Gastrocnemius medialis (tissue), 4 donors: Measurements from ENCODE around the gene CCND1. TPM values are rescaled to one million over a fixed set of nuclear protein-coding genes. Genes with fewer than 3 reads are reported as not detected.
"Not testable (repeated sequence)": the region's sequence is repeated elsewhere in the genome, so short reads cannot be mapped to it uniquely, and the experiment has no call there.

Experiments
- ATAC-seq, 2 donors: fragments of 150-250 bp; one replicate each; pipeline ENCODE4 v1.9.1; 2016
- DNase-seq, 2 donors: peaks; one replicate each; pipeline ENCODE4 v3.0.0-alpha.2; 2019
- H3K27ac ChIP-seq, 4 donors: fragments of 200-600 bp; sonication (generic); 1 replicate in 1 of 4; 2 replicates in 3 of 4; pipeline ENCODE4 v1.5.1; 2016 to 2018; ENCODE audit warnings: mild to moderate bottlenecking in 2 of 4, moderate library complexity in 1 of 4
- H3K27me3 ChIP-seq, 3 donors: fragments of 200-600 bp; sonication (generic) in 2 of 3; 1 replicate in 1 of 3; 2 replicates in 2 of 3; pipeline versions ENCODE4 v1.5.1 to v1.6.0; 2016 to 2019; ENCODE audit warnings: mild to moderate bottlenecking in 1 of 3, moderate library complexity in 1 of 3
- H3K36me3 ChIP-seq, 2 donors: fragments of 200-600 bp; sonication (generic) in 1 of 2; one replicate each; pipeline ENCODE4 v1.5.1; 2017 to 2018
- H3K4me1 ChIP-seq, 2 donors: fragments of 200-600 bp; sonication (generic) in 1 of 2; one replicate each; pipeline ENCODE4 v1.5.1; 2016 to 2017; ENCODE audit warnings: mild to moderate bottlenecking in 2 of 2
- H3K4me3 ChIP-seq, 4 donors: fragments of 200-600 bp; sonication (generic) in 3 of 4; 1 replicate in 1 of 4; 2 replicates in 3 of 4; pipeline ENCODE4 v1.5.1; 2016 to 2019; ENCODE audit warnings: mild to moderate bottlenecking in 2 of 4
- H3K9me3 ChIP-seq, 3 donors: fragments of 200-600 bp; sonication (generic) in 2 of 3; 1 replicate in 1 of 3; 2 replicates in 2 of 3; pipeline ENCODE4 v1.5.1; 2016 to 2019
- CTCF ChIP-seq, 5 experiments: fragments of 450-650 bp in 3 of 5; fragments of 200-600 bp in 2 of 5; sonication (generic) in 2 of 5; IDR thresholded peaks in 4 of 5; conservative IDR thresholded peaks in 1 of 5; 1 replicate in 4 of 5; 2 replicates in 1 of 5; pipeline ENCODE4 v1.5.1; 2016 to 2019; ENCODE audit warnings: antibody characterized with exemption in 5 of 5, mild to moderate bottlenecking in 3 of 5, moderate library complexity in 3 of 5
- POLR2A ChIP-seq, 2 donors: fragments of 450-650 bp; IDR thresholded peaks; one replicate each; pipeline ENCODE4 v1.6.1; 2017; ENCODE audit warnings: antibody characterized with exemption in 2 of 2, mild to moderate bottlenecking in 2 of 2, moderate library complexity in 2 of 2
- in situ Hi-C, 4 donors: fragments of 200-750 bp; cut with MboI; loops; one replicate each; pipeline versions ENCODE4 v1.15.0 to v1.8.0; 2017; ENCODE audit warnings: low sequenced_read_pairs in 4 of 4
- intact Hi-C: fragments of 100-400 bp; cut with DNase I; formaldehyde crosslinking; loops from one replicate; pipeline ENCODE4 v1.15.1; 2023; ENCODE audit warnings: low total_unique reads
- total RNA-seq, 4 donors: library from RNA; depleted of rRNA; stranded (reverse); fragments of >200 nt; gene quantifications; one replicate each; pipeline versions ENCODE4 v1.1.0 to v1.2.3, GENCODE V29; 2016

Gene CCND1
- total RNA-seq, 4 donors from 2014 or later, result 1.3 to 4.6 (median 3.2) TPM

GRCh38 chr11:69620683-69621290 lies 20.2 kb upstream of the CCND1 start:
- intact Hi-C loops, result no loop called here
- H3K36me3 ChIP-seq, result no peaks in the 10 kb centered on the region
- ATAC-seq (no peak), DNase-seq (no peak)
- H3K4me1 ChIP-seq, result no peaks in the 10 kb centered on the region
- no peaks in the 10 kb centered on the region for H3K27me3 ChIP-seq
- H3K4me3 ChIP-seq, result no peak overlapping the region
- in situ Hi-C loops, result loop anchor here in 1 of 4 donors (25.0 kb wide), 1 partner anchor 508 kb away; no protein-coding TSS in a partner anchor
- no peaks in the 10 kb centered on the region for H3K9me3 ChIP-seq
- TF ChIP-seq POLR2A (IDR thresholded peaks at IDR 0.05) (no peak), CTCF (IDR thresholded peaks at IDR 0.05 in 4 of 5, conservative IDR thresholded peaks at IDR 0.05 in 1 of 5) (no peak)
- H3K27ac ChIP-seq, result no peak overlapping the region

GRCh38 chr11:69622097-69622681 lies 18.8 kb upstream of the CCND1 start:
- ATAC-seq, H3K4me1 ChIP-seq, intact Hi-C loops, H3K36me3 ChIP-seq, DNase-seq, H3K27me3 ChIP-seq, H3K27ac ChIP-seq, H3K4me3 ChIP-seq, H3K9me3 ChIP-seq: not testable (repeated sequence)
- in situ Hi-C loops, result loop anchor here in 1 of 4 donors (25.0 kb wide), 1 partner anchor 510 kb away; no protein-coding TSS in a partner anchor

- TF ChIP-seq CTCF (IDR thresholded peaks at IDR 0.05 in 4 of 5, conservative IDR thresholded peaks at IDR 0.05 in 1 of 5) (no peak), POLR2A (IDR thresholded peaks at IDR 0.05) (no peak)
- Histone ChIP-seq H3K9me3 (no peaks in the 10 kb centered on the region), H3K4me1 (no peaks in the 10 kb centered on the region), H3K4me3 (no peak overlapping the region), H3K27ac (no peak overlapping the region), H3K36me3 (no peaks in the 10 kb centered on the region), H3K27me3 (no peaks in the 10 kb centered on the region)
- intact Hi-C loops, result no loop called here
- ATAC-seq (no peak), DNase-seq (no peak)
- in situ Hi-C loops, result loop anchor here in 1 of 4 donors (25.0 kb wide), 1 partner anchor 512 kb away; no protein-coding TSS in a partner anchor
Observed at GRCh38 chr11:69624293-69624692, 16.7 kb upstream of the CCND1 start.

GRCh38 chr11:69625476-69625875 lies 15.5 kb upstream of the CCND1 start:
- in situ Hi-C loops, result loop anchor here in 2 of 4 donors (25.0 kb wide), 2 partner anchors 338 to 513 kb away; partner anchors contain the start of gene MYEOV (in 1 of the 2)
- intact Hi-C loops, result no loop called here
- Histone ChIP-seq H3K4me1 (no peaks in the 10 kb centered on the region), H3K9me3 (no peaks in the 10 kb centered on the region), H3K27ac (no peak overlapping the region), H3K27me3 (no peaks in the 10 kb centered on the region), H3K36me3 (no peaks in the 10 kb centered on the region), H3K4me3 (no peak overlapping the region)
- no peak for DNase-seq
- ATAC-seq, result no peak
- TF ChIP-seq CTCF (IDR thresholded peaks at IDR 0.05 in 4 of 5, conservative IDR thresholded peaks at IDR 0.05 in 1 of 5) (no peak), POLR2A (IDR thresholded peaks at IDR 0.05) (no peak)

GRCh38 chr11:69627551-69627950 lies 13.4 kb upstream of the CCND1 start:
- DNase-seq (no peak), ATAC-seq (no peak)
- H3K36me3 ChIP-seq, result no peaks in the 10 kb centered on the region
- H3K27me3 ChIP-seq, result no peaks in the 10 kb centered on the region
- H3K27ac ChIP-seq, result no peak overlapping the region
- no peak for TF ChIP-seq CTCF (IDR thresholded peaks at IDR 0.05 in 4 of 5, conservative IDR thresholded peaks at IDR 0.05 in 1 of 5)
- TF ChIP-seq POLR2A (IDR thresholded peaks at IDR 0.05), result no peak
- intact Hi-C loops, result no loop called here
- H3K4me1 ChIP-seq, result no peaks in the 10 kb centered on the region
- H3K9me3 ChIP-seq, result no peaks in the 10 kb centered on the region
- H3K4me3 ChIP-seq, result no peak overlapping the region
- in situ Hi-C loops, result loop anchor here in 2 of 4 donors (25.0 kb wide), 2 partner anchors 340 to 515 kb away; partner anchors contain the start of gene MYEOV (in 1 of the 2)
